ENCODE measurements around the gene ZBTB5. TPM values are rescaled to one million over a fixed set of nuclear protein-coding genes. Genes with fewer than 3 reads are reported as not detected.
"Not testable (repeated sequence)": the region's sequence is repeated elsewhere in the genome, so short reads cannot be mapped to it uniquely, and the experiment has no call there.

The ZBTB5 gene
- polyA plus RNA-seq, 6 donors from 2014 or later = 1.1 to 2.8 (median 1.8) TPM

- peak overlapping the region in 1 of 8 donors; percentile 12 for H3K4me3 Mint-ChIP-seq
- not testable (repeated sequence) for DNase-seq, H3K36me3 Mint-ChIP-seq
- H3K9me3 Mint-ChIP-seq = peaks cover 1 to 14% (median 5%) of the 10 kb centered on the region in 7 donors
- peaks cover 0 to 15% (median 12%) of the 10 kb centered on the region in 3 donors for H3K27me3 Mint-ChIP-seq
- peaks cover 9 to 19% (median 14%) of the 10 kb centered on the region in 3 donors for H3K4me1 Mint-ChIP-seq
- peak overlapping the region in 1 of 6 donors; percentile 11 for H3K27ac Mint-ChIP-seq
- peak; percentile 61 to 66 for ATAC-seq (ENCODE audit: low read depth in 2 of 2)
Measured at GRCh38 chr9:37477987-37478619, 12.9 kb upstream of the ZBTB5 start.

GRCh38 chr9:37477443-37477842 is 12.2 kb upstream of the ZBTB5 start:
- H3K9me3 Mint-ChIP-seq = peaks cover 1 to 14% (median 5%) of the 10 kb centered on the region in 7 donors
- not testable (repeated sequence) for ATAC-seq (ENCODE audit: low read depth in 2 of 2)

GRCh38 chr9:37476930-37477329 is 11.7 kb upstream of the ZBTB5 start:
- Mint-ChIP-seq H3K27me3 (peaks cover 0 to 13% (median 9%) of the 10 kb centered on the region in 3 donors), H3K4me3 (no peak overlapping the region), H3K36me3 (no peaks in the 10 kb centered on the region), H3K9me3 (peaks cover 1 to 14% (median 5%) of the 10 kb centered on the region in 7 donors), H3K4me1 (peaks cover 13 to 24% (median 19%) of the 10 kb centered on the region in 3 donors), H3K27ac (peak overlapping the region in 3 of 6 donors; percentile 9 to 40 (median 16))
- DNase-seq (no peak), ATAC-seq (ENCODE audit: low read depth in 2 of 2) (no peak)

More at GRCh38 chr9:37477443-37477842, 12.2 kb upstream of the ZBTB5 start:
- not testable (repeated sequence) for H3K36me3 Mint-ChIP-seq, DNase-seq, H3K27ac Mint-ChIP-seq, H3K4me3 Mint-ChIP-seq
- Mint-ChIP-seq H3K4me1 (peaks cover 9 to 20% (median 14%) of the 10 kb centered on the region in 3 donors), H3K27me3 (peaks cover 0 to 15% (median 12%) of the 10 kb centered on the region in 3 donors)

- peaks cover 1 to 14% (median 5%) of the 10 kb centered on the region in 7 donors for H3K9me3 Mint-ChIP-seq
- no peaks in the 10 kb centered on the region for H3K36me3 Mint-ChIP-seq
- H3K27me3 Mint-ChIP-seq = peaks cover 0 to 6% (median 0%) of the 10 kb centered on the region in 3 donors
- DNase-seq (no peak), ATAC-seq (ENCODE audit: low read depth in 2 of 2) (no peak)
- H3K4me1 Mint-ChIP-seq = peaks cover 18 to 23% (median 19%) of the 10 kb centered on the region in 3 donors
- no peak overlapping the region for H3K4me3 Mint-ChIP-seq
- H3K27ac Mint-ChIP-seq = no peak overlapping the region
Measured at GRCh38 chr9:37474438-37474837, 9.2 kb upstream of the ZBTB5 start.

GRCh38 chr9:37473982-37474381 is 8.7 kb upstream of the ZBTB5 start:
- H3K4me3 Mint-ChIP-seq; ATAC-seq (ENCODE audit: low read depth in 2 of 2); H3K27ac Mint-ChIP-seq; DNase-seq; H3K36me3 Mint-ChIP-seq; H3K27me3 Mint-ChIP-seq: not testable (repeated sequence)
- Mint-ChIP-seq H3K4me1 (peaks cover 18 to 23% (median 19%) of the 10 kb centered on the region in 3 donors), H3K9me3 (peaks cover 1 to 14% (median 5%) of the 10 kb centered on the region in 7 donors)

- Mint-ChIP-seq H3K36me3 (no peaks in the 10 kb centered on the region), H3K4me3 (peak overlapping the region; percentile 16 to 86 (median 74)), H3K27me3 (peaks cover 0 to 6% (median 0%) of the 10 kb centered on the region in 3 donors), H3K27ac (peak overlapping the region in 4 of 6 donors; percentile 21 to 72 (median 48)), H3K9me3 (peaks cover 1 to 14% (median 5%) of the 10 kb centered on the region in 7 donors), H3K4me1 (peaks cover 10 to 15% (median 11%) of the 10 kb centered on the region in 3 donors)
- ATAC-seq (ENCODE audit: low read depth in 2 of 2) (no peak), DNase-seq (no peak)
Measured at GRCh38 chr9:37471942-37472684, 6.9 kb upstream of the ZBTB5 start.

GRCh38 chr9:37468620-37469019 is 3.4 kb upstream of the ZBTB5 start:
- DNase-seq = no peak

GRCh38 chr9:37467530-37467929 is 2.3 kb upstream of the ZBTB5 start:
- peaks cover 24 to 41% (median 39%) of the 10 kb centered on the region in 3 donors for H3K4me1 Mint-ChIP-seq
- not testable (repeated sequence) for DNase-seq; ATAC-seq (ENCODE audit: low read depth in 2 of 2); H3K36me3 Mint-ChIP-seq; H3K27ac Mint-ChIP-seq; H3K27me3 Mint-ChIP-seq; H3K9me3 Mint-ChIP-seq
- H3K4me3 Mint-ChIP-seq = peak overlapping the region in 2 of 8 donors; percentile 96 to 98

More at GRCh38 chr9:37468620-37469019, 3.4 kb upstream of the ZBTB5 start:
- ATAC-seq (ENCODE audit: low read depth in 2 of 2) = no peak
- Mint-ChIP-seq H3K9me3 (no peaks in the 10 kb centered on the region), H3K4me1 (peaks cover 15 to 31% (median 29%) of the 10 kb centered on the region in 3 donors), H3K27ac (peak overlapping the region in 1 of 6 donors; percentile 54), H3K4me3 (peak overlapping the region in 2 of 8 donors; percentile 16 to 48), H3K27me3 (no peaks in the 10 kb centered on the region), H3K36me3 (no peaks in the 10 kb centered on the region)

GRCh38 chr9:37466037-37466709 is 923 bp upstream of the ZBTB5 start:
- H3K9me3 Mint-ChIP-seq = no peaks in the 10 kb centered on the region
- H3K27ac Mint-ChIP-seq = peak overlapping the region; percentile 99
- no peaks in the 10 kb centered on the region for H3K36me3 Mint-ChIP-seq
- no peaks in the 10 kb centered on the region for H3K27me3 Mint-ChIP-seq
- DNase-seq (no peak), ATAC-seq (ENCODE audit: low read depth in 2 of 2) (no peak)
- peaks cover 24 to 42% (median 38%) of the 10 kb centered on the region in 3 donors for H3K4me1 Mint-ChIP-seq
- H3K4me3 Mint-ChIP-seq = peak overlapping the region; percentile 87 to 98 (median 96)

- peak; percentile 52 to 53 for ATAC-seq (ENCODE audit: low read depth in 2 of 2)
- DNase-seq = peak; percentile 91
- Mint-ChIP-seq H3K9me3 (no peaks in the 10 kb centered on the region), H3K4me1 (peaks cover 24 to 50% (median 49%) of the 10 kb centered on the region in 3 donors), H3K27me3 (no peaks in the 10 kb centered on the region), H3K36me3 (no peaks in the 10 kb centered on the region), H3K4me3 (peak overlapping the region; percentile 87 to 98 (median 96)), H3K27ac (peak overlapping the region; percentile 99)
Measured at GRCh38 chr9:37464426-37465248, 613 bp downstream of the ZBTB5 start.

- no peak for ATAC-seq (ENCODE audit: low read depth in 2 of 2)
- peaks cover 24 to 52% (median 50%) of the 10 kb centered on the region in 3 donors for H3K4me1 Mint-ChIP-seq
- no peaks in the 10 kb centered on the region for H3K27me3 Mint-ChIP-seq
- peak overlapping the region; percentile 99 for H3K27ac Mint-ChIP-seq
- no peaks in the 10 kb centered on the region for H3K36me3 Mint-ChIP-seq
- H3K9me3 Mint-ChIP-seq = no peaks in the 10 kb centered on the region
- H3K4me3 Mint-ChIP-seq = peak overlapping the region; percentile 87 to 98 (median 96)
- DNase-seq = no peak
Measured at GRCh38 chr9:37464006-37464405, 1.2 kb downstream of the ZBTB5 start.

GRCh38 chr9:37456817-37457216 is 8.4 kb downstream of the ZBTB5 start:
- DNase-seq (no peak), ATAC-seq (ENCODE audit: low read depth in 2 of 2) (no peak)
- Mint-ChIP-seq H3K27ac (no peak overlapping the region), H3K9me3 (no peaks in the 10 kb centered on the region), H3K27me3 (no peaks in the 10 kb centered on the region), H3K36me3 (peaks cover 0 to 4% of the 10 kb centered on the region in 2 donors), H3K4me3 (no peak overlapping the region), H3K4me1 (peaks cover 42 to 71% (median 66%) of the 10 kb centered on the region in 3 donors)

Data from naive B cell (primary cell).